SK-N-SH (cell line): Measurements from ENCODE around the gene ETAA1. TPM values are rescaled to one million over a fixed set of nuclear protein-coding genes. Genes with fewer than 3 reads are reported as not detected.

Experiments
- CTCF ChIA-PET: fragments of 300-600, 350-600 bp; formaldehyde crosslinking; extraction: SDS; loops from one replicate; lab custom pipeline; 2021; lab: Yijun Ruan, JAX
- POLR2A ChIA-PET: fragments of 350-600 bp; sonication (Branson Sonifier 250); formaldehyde crosslinking; extraction: SDS; loops from one replicate; lab custom pipeline; 2020; ENCODE audit warnings: antibody characterized with exemption, inconsistent platforms; lab: Yijun Ruan, JAX
- DNase-seq: peaks from one replicate; pipeline ENCODE4 v3.0.0; 2012
- H2AFZ ChIP-seq: fragments of 200-600 bp; sonication (generic); 2 replicates; pipeline ENCODE4 v1.8.1; 2016; ENCODE audit warnings: antibody characterized with exemption, mild to moderate bottlenecking, low read depth
- H3F3A ChIP-seq: fragments of 200-600 bp; sonication (generic); replicated peaks from 2 replicates; pipeline ENCODE3; 2016; ENCODE audit warnings: antibody characterized with exemption, mild to moderate bottlenecking; ENCODE audit not compliant: insufficient read depth
- H3K27ac ChIP-seq, 2 experiments: fragments of 200-500 bp in 1 of 2; fragments of 200-600 bp in 1 of 2; sonication (Bioruptor generic) in 1 of 2; sonication (generic), shearing (Covaris generic) in 1 of 2; 2 replicates each; pipeline versions ENCODE4 v1.5.1 to v1.6.1; 2014 to 2016; ENCODE audit warnings: low read depth in 2 of 2, inconsistent platforms in 1 of 2, low read length in 1 of 2, mild to moderate bottlenecking in 1 of 2, mixed read lengths in 1 of 2
- H3K27me3 ChIP-seq: fragments of 200-600 bp; sonication (generic), shearing (Covaris generic); 2 replicates; pipeline ENCODE4 v1.6.1; 2016; ENCODE audit warnings: mixed run types; ENCODE audit not compliant: insufficient read depth
- H3K36me3 ChIP-seq, 2 experiments: fragments of 200-500 bp in 1 of 2; fragments of 200-600 bp in 1 of 2; sonication (Bioruptor generic) in 1 of 2; sonication (generic) in 1 of 2; replicated peaks in 1 of 2; 2 replicates each; pipeline versions ENCODE3 to v1.5.1; 2014 to 2016; ENCODE audit warnings: low read length in 1 of 2, mild to moderate bottlenecking in 1 of 2; ENCODE audit not compliant: insufficient read depth in 2 of 2, control insufficient read depth in 1 of 2
- H3K4me1 ChIP-seq, 2 experiments: fragments of 200-500 bp in 1 of 2; fragments of 200-600 bp in 1 of 2; sonication (Bioruptor generic) in 1 of 2; sonication (generic), shearing (Covaris generic) in 1 of 2; 2 replicates each; pipeline versions ENCODE4 v1.5.1 to v1.6.1; 2014 to 2016; ENCODE audit warnings: low read depth in 1 of 2, low read length in 1 of 2, mixed run types in 1 of 2; ENCODE audit not compliant: insufficient read depth in 2 of 2, control insufficient read depth in 1 of 2
- H3K4me2 ChIP-seq: fragments of 200-600 bp; sonication (generic), shearing (Covaris generic); 2 replicates; pipeline ENCODE4 v1.6.1; 2017; ENCODE audit warnings: mixed run types
- H3K4me3 ChIP-seq, 2 experiments: fragments of 200-500 bp in 1 of 2; fragments of 200-600 bp in 1 of 2; sonication (Bioruptor generic) in 1 of 2; sonication (generic), shearing (Covaris generic) in 1 of 2; 2 replicates each; pipeline versions ENCODE4 v1.5.1 to v1.8.1; 2014 to 2016; ENCODE audit warnings: low read depth in 2 of 2, inconsistent platforms in 1 of 2, low read length in 1 of 2, mild to moderate bottlenecking in 1 of 2, mixed read lengths in 1 of 2, moderate library complexity in 1 of 2
- H3K79me2 ChIP-seq: fragments of 200-600 bp; sonication (generic); 2 replicates; pipeline ENCODE4 v1.8.1; 2017; ENCODE audit warnings: mild to moderate bottlenecking; ENCODE audit not compliant: insufficient read depth
- H3K9ac ChIP-seq: fragments of 200-600 bp; sonication (generic); 2 replicates; pipeline ENCODE4 v1.6.1; 2017; ENCODE audit warnings: mixed run types
- H3K9me2 ChIP-seq: fragments of 200-600 bp; sonication (generic); 2 replicates; pipeline ENCODE4 v1.6.1; 2017; ENCODE audit warnings: mixed run types
- H3K9me3 ChIP-seq: fragments of 200-600 bp; sonication (generic); 2 replicates; pipeline ENCODE4 v1.6.1; 2017; ENCODE audit warnings: mixed run types, mild to moderate bottlenecking, moderate library complexity
- H4K20me1 ChIP-seq: fragments of 200-600 bp; sonication (generic); 2 replicates; pipeline ENCODE4 v1.6.1; 2017; ENCODE audit warnings: mild to moderate bottlenecking, mixed run types; ENCODE audit not compliant: insufficient read depth
- CTCF ChIP-seq: fragments of 200-600 bp; sonication (generic); IDR thresholded peaks from 2 replicates; pipeline ENCODE4 v1.6.1; 2017; ENCODE audit warnings: antibody characterized with exemption, mild to moderate bottlenecking, moderate library complexity
- MAX ChIP-seq: IDR thresholded peaks from 2 replicates; pipeline ENCODE4 v1.4.0; 2012; ENCODE audit warnings: low read depth
- MEF2A ChIP-seq: IDR thresholded peaks from 2 replicates; pipeline ENCODE4 v1.4.0; 2012; ENCODE audit warnings: low read depth, borderline replicate concordance
- NFIC ChIP-seq: IDR thresholded peaks from 2 replicates; pipeline ENCODE4 v1.4.0; 2012; ENCODE audit warnings: borderline replicate concordance
- RAD21 ChIP-seq: IDR thresholded peaks from 2 replicates; pipeline ENCODE4 v1.6.1; 2012; ENCODE audit warnings: mild to moderate bottlenecking, low read length
- REST ChIP-seq: IDR thresholded peaks from 2 replicates; pipeline ENCODE4 v1.6.1; 2012; ENCODE audit warnings: mild to moderate bottlenecking, low read depth, low read length, moderate library complexity
- USF1 ChIP-seq: IDR thresholded peaks from 2 replicates; pipeline ENCODE4 v1.4.0; 2012; ENCODE audit warnings: low read depth, borderline replicate concordance
- WGBS: methylation state at CpG from one replicate; pipeline ENCODE4 v1.1.6; 2017; ENCODE audit warnings: low lambda C conversion rate; 5-methylcytosine and 5-hydroxymethylcytosine counted together
- polyA plus RNA-seq, 3 experiments: library from polyadenylated mRNA; depleted of rRNA; stranded (reverse); fragments of >200 nt; gene quantifications; 2 replicates each; pipeline ENCODE4 v1.2.3, GENCODE V29; 2012
- TF ChIP-seq, protein P1 (sequence below): fragments of 150-350 bp; IDR thresholded peaks from 2 replicates; pipeline ENCODE4 v1.6.1; 2016; ENCODE audit warnings: mild to moderate bottlenecking, low read depth, low read length

ETAA1 gene
- polyA plus RNA-seq, 1 of the 3 experiments (the other 2 are of a cell fraction) = 6.8 TPM

DNA sequence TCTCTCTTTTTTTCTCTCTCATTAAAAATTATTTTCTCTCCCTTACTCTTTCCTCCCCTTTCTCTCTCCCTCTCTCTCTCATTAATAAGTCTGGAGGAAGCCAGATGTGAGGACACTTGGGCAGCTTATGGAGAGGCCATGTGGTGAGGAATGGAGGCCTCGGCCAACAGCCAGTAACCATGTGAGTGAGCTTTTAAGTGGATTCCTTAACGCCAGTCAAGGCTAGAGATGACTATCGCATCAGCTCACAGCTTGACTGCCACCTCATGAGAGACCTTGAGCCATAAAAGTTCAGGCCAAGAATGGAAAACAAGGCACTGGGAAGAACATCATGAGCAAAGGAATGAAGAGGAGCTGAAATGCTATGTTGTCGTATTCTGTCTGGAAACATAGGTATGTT, 39.1 kb downstream of the ETAA1 start (continued):
- TF ChIP-seq, protein P1, sequence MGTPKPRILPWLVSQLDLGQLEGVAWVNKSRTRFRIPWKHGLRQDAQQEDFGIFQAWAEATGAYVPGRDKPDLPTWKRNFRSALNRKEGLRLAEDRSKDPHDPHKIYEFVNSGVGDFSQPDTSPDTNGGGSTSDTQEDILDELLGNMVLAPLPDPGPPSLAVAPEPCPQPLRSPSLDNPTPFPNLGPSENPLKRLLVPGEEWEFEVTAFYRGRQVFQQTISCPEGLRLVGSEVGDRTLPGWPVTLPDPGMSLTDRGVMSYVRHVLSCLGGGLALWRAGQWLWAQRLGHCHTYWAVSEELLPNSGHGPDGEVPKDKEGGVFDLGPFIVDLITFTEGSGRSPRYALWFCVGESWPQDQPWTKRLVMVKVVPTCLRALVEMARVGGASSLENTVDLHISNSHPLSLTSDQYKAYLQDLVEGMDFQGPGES = no peak

- ChIA-PET POLR2A (no interaction called here), CTCF (no interaction called here)
- Histone ChIP-seq H4K20me1 (no peaks in the 10 kb centered on the region), H3K9ac (no peak overlapping the region), H3F3A (no peaks in the 10 kb centered on the region), H3K4me1 (no peaks in the 10 kb centered on the region), H3K9me2 (no peaks in the 10 kb centered on the region), H3K79me2 (no peaks in the 10 kb centered on the region), H3K27me3 (no peaks in the 10 kb centered on the region), H3K9me3 (no peaks in the 10 kb centered on the region; the same call in 1 of the 2 replicates), H3K4me2 (no peak overlapping the region), H3K27ac (no peak overlapping the region), H3K4me3 (no peak overlapping the region), H2AFZ (no peak overlapping the region; the same call in 1 of the 2 replicates), H3K36me3 (no peaks in the 10 kb centered on the region)
- TF ChIP-seq REST = no peak
- TF ChIP-seq CTCF = no peak
- no peak for TF ChIP-seq NFIC
- TF ChIP-seq RAD21 = no peak
- no peak for TF ChIP-seq MEF2A
- TF ChIP-seq MAX = no peak
- no peak for TF ChIP-seq USF1
- no peak for DNase-seq
- 59% methylated on average over 1 of the region's 1 CpG for WGBS
Measured at GRCh38 chr2:67437114-67437513, 40.0 kb downstream of the ETAA1 start.
